T-helper 1 cell treated with Interleukin-12 subunit alpha and Interleukin-12 subunit beta and Interleukin-4 antibody, amounts not matched to agents 30 ng/mL and 1 ng/mL, for 36 hours (primary cell): ENCODE results near the gene DPPA2. TPM values are rescaled to one million over a fixed set of nuclear protein-coding genes. Genes with fewer than 3 reads are reported as not detected.

Experiments used
- intact Hi-C: fragments of 100-400 bp; cut with micrococcal nuclease; formaldehyde crosslinking; loops from one replicate; pipeline ENCODE4 v1.15.1; 2024
- total RNA-seq: library from RNA; stranded (reverse); gene quantifications from 2 replicates; pipeline ENCODE4 v1.2.3, GENCODE V29; 2022

The DPPA2 gene
- total RNA-seq, 1 donor from 2014 or later, result not detected

- intact Hi-C loops, result no loop called here
Observed at GRCh38 chr3:109325657-109326056, 9.3 kb upstream of the DPPA2 start.

GRCh38 chr3:109325109-109325508 is 8.8 kb upstream of the DPPA2 start:
- intact Hi-C loops, result no loop called here

- intact Hi-C loops, result no loop called here
Observed at GRCh38 chr3:109313061-109313460, 3.3 kb downstream of the DPPA2 start.

GRCh38 chr3:109297496-109297895 is 18.8 kb downstream of the DPPA2 start:
- intact Hi-C loops, result no loop called here

- intact Hi-C loops, result no loop called here
Observed at GRCh38 chr3:109284071-109284470, 32.2 kb downstream of the DPPA2 start.

GRCh38 chr3:109278546-109278945 is 37.8 kb downstream of the DPPA2 start:
- intact Hi-C loops, result no loop called here

GRCh38 chr3:109278141-109278540 is 38.2 kb downstream of the DPPA2 start:
- intact Hi-C loops, result no loop called here

- intact Hi-C loops, result no loop called here
Observed at GRCh38 chr3:109275702-109276293, 40.5 kb downstream of the DPPA2 start.

- intact Hi-C loops, result no loop called here
Observed at GRCh38 chr3:109270779-109271178, 45.5 kb downstream of the DPPA2 start.

GRCh38 chr3:109269577-109270275 is 46.6 kb downstream of the DPPA2 start:
- intact Hi-C loops, result no loop called here

GRCh38 chr3:109268181-109268580 is 48.1 kb downstream of the DPPA2 start:
- intact Hi-C loops, result no loop called here

GRCh38 chr3:109265295-109265694 is 51.0 kb downstream of the DPPA2 start:
- intact Hi-C loops, result no loop called here

- intact Hi-C loops, result no loop called here
Observed at GRCh38 chr3:109257269-109257668, 59.0 kb downstream of the DPPA2 start.

- intact Hi-C loops, result no loop called here
Observed at GRCh38 chr3:109254770-109255169, 61.5 kb downstream of the DPPA2 start.

- intact Hi-C loops, result no loop called here
Observed at GRCh38 chr3:109252641-109253040, 63.7 kb downstream of the DPPA2 start.

Other genes starting within 250 kb of the DPPA2 start
- gene MORC1, start 198.4 kb downstream of the DPPA2 start, total RNA-seq, result not detected in 2 replicates
- not detected in 2 replicates for gene C3orf85, start 179.8 kb downstream of the DPPA2 start, total RNA-seq
- gene DPPA4, start 21.0 kb upstream of the DPPA2 start, total RNA-seq, result not detected in 2 replicates